Urinary bladder (tissue), 4 donors: ENCODE data around the gene MYDGF. TPM values are rescaled to one million over a fixed set of nuclear protein-coding genes. Genes with fewer than 3 reads are reported as not detected.

ENCODE experiments used
- DNase-seq: peaks from one replicate; pipeline ENCODE4 v3.0.0-alpha.2; 2015; ENCODE audit errors: extremely low spot score
- H3K27ac ChIP-seq: one replicate; pipeline ENCODE4 v1.5.1; 2013; ENCODE audit warnings: low read depth, mild to moderate bottlenecking, moderate library complexity
- H3K36me3 ChIP-seq: one replicate; pipeline ENCODE4 v1.6.1; 2013; ENCODE audit warnings: mild to moderate bottlenecking, moderate library complexity; ENCODE audit not compliant: insufficient read depth
- H3K4me1 ChIP-seq: one replicate; pipeline ENCODE4 v1.6.1; 2013; ENCODE audit warnings: mild to moderate bottlenecking, moderate library complexity; ENCODE audit not compliant: insufficient read depth
- H3K4me3 ChIP-seq: one replicate; pipeline ENCODE4 v1.5.1; 2013; ENCODE audit warnings: low read depth, low read length
- WGBS: extraction: QIAGEN DNeasy Blood & Tissue Kit; methylation state at CpG from one replicate; pipeline ENCODE4 v1.1.7; 2013; 5-methylcytosine and 5-hydroxymethylcytosine counted together
- polyA plus RNA-seq: library from polyadenylated mRNA; stranded (reverse); fragments of 200-250 nt; gene quantifications from one replicate; pipeline ENCODE4 v1.2.3, GENCODE V29; 2013
- total RNA-seq: library from RNA; depleted of rRNA; stranded (reverse); fragments of >200 nt; gene quantifications from one replicate; pipeline ENCODE4 v1.2.3, GENCODE V29; 2014
- donor health status: healthy with polysubstance abuse.
- donor health status: healthy.

The MYDGF gene
- total and polyA plus RNA-seq, 2 donors: 49.3 to 104 TPM

GRCh38 chr19:4707956-4708650 lies 38.0 kb upstream of the MYDGF start:
- peaks cover 4% of the 10 kb centered on the region for H3K36me3 ChIP-seq
- no peak overlapping the region for H3K27ac ChIP-seq
- no peak overlapping the region for H3K4me3 ChIP-seq
- WGBS: 64% methylated on average over 10 of the region's 10 CpGs
- DNase-seq: no peak
- no peaks in the 10 kb centered on the region for H3K4me1 ChIP-seq

- no peak overlapping the region for H3K4me3 ChIP-seq
- H3K36me3 ChIP-seq: peaks cover 4% of the 10 kb centered on the region
- H3K4me1 ChIP-seq: no peaks in the 10 kb centered on the region
- no peak for DNase-seq
- H3K27ac ChIP-seq: no peak overlapping the region
- 81% methylated on average over 12 of the region's 12 CpGs for WGBS
These were observed 37.2 kb upstream of the MYDGF start for GRCh38 chr19:4707322-4707721.

DNA sequence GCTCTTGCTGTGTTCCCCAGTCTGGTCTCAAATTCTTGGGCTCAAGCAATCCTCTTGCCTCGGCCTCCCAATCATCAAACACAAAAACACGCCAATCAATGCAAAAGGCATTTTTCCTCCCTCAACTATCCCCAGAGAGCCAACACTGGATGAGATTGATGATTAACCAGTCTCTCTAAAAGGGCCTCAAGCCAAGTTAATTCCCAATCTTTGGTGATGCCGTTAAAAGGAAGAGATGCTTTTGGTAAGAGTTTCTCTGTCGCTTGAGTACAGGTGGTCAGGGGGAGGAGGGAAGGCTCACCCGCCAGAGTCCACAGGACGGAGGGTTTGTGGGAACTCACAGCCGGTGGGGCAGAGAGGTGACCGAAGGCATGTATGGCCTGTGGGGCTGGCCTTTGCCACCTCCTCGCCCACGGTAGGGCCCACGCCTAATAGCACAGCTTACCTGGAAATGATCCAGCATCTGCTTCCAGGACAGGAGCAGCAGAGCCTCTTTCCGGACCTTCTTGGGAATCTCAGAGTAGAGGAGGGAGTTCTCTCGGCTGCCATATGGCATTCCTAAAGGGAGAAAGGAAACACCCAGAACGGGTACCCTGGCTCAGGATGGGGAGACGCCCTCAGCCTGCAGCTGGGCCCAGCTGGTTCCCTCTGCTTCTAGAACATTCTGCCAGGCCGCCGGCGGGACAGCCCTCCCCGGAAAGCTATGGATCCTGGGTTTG lies 35.4 kb upstream of the MYDGF start:
- peaks cover 8% of the 10 kb centered on the region for H3K36me3 ChIP-seq
- no peak for DNase-seq
- no peaks in the 10 kb centered on the region for H3K4me1 ChIP-seq
- no peak overlapping the region for H3K27ac ChIP-seq
- 61% methylated on average over 19 of the region's 19 CpGs for WGBS
- H3K4me3 ChIP-seq: no peak overlapping the region

GRCh38 chr19:4704317-4704673 lies 34.2 kb upstream of the MYDGF start:
- DNase-seq: no peak
- Histone ChIP-seq H3K27ac (no peak overlapping the region), H3K4me3 (no peak overlapping the region), H3K36me3 (peaks cover 12% of the 10 kb centered on the region), H3K4me1 (no peaks in the 10 kb centered on the region)
- 91% methylated on average over 9 of the region's 9 CpGs for WGBS

- no peak for DNase-seq
- no peak overlapping the region for H3K27ac ChIP-seq
- no peaks in the 10 kb centered on the region for H3K4me1 ChIP-seq
- H3K4me3 ChIP-seq: no peak overlapping the region
- WGBS: 94% methylated on average over 28 of the region's 28 CpGs
- H3K36me3 ChIP-seq: peaks cover 12% of the 10 kb centered on the region
These were observed 33.7 kb upstream of the MYDGF start for GRCh38 chr19:4703671-4704316.

GRCh38 chr19:4702764-4703163 lies 32.6 kb upstream of the MYDGF start:
- no peak for DNase-seq
- no peak overlapping the region for H3K4me3 ChIP-seq
- no peak overlapping the region for H3K27ac ChIP-seq
- peaks cover 15% of the 10 kb centered on the region for H3K36me3 ChIP-seq
- WGBS: 86% methylated on average over 11 of the region's 11 CpGs
- H3K4me1 ChIP-seq: no peaks in the 10 kb centered on the region

DNA sequence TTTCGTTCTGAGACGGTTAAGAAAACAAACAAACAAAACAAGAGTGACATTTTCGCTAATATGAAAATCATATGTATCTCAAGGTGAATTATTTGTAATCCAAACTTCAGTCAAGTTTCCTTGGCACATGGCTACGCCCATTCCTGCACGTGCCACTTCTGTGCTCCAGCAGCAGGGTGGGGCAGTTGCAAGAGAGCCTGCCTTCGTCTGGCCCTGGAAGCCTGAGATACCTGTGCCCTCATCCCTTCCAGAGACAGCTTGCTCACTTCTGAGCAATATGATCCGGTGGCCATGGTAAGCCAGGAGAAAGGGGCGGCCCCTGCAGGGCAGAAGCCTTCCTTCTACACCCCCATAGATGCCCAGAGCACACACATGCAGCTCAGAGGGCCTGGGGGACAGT lies 31.4 kb upstream of the MYDGF start:
- no peaks in the 10 kb centered on the region for H3K4me1 ChIP-seq
- peaks cover 17% of the 10 kb centered on the region for H3K36me3 ChIP-seq
- H3K27ac ChIP-seq: no peak overlapping the region
- H3K4me3 ChIP-seq: no peak overlapping the region
- DNase-seq: no peak
- WGBS: 92% methylated on average over 8 of the region's 8 CpGs

- no peak overlapping the region for H3K4me3 ChIP-seq
- WGBS: 91% methylated on average over 11 of the region's 11 CpGs
- no peaks in the 10 kb centered on the region for H3K4me1 ChIP-seq
- peaks cover 17% of the 10 kb centered on the region for H3K36me3 ChIP-seq
- no peak overlapping the region for H3K27ac ChIP-seq
- no peak for DNase-seq
These were observed 30.5 kb upstream of the MYDGF start for GRCh38 chr19:4700693-4700970.

DNA sequence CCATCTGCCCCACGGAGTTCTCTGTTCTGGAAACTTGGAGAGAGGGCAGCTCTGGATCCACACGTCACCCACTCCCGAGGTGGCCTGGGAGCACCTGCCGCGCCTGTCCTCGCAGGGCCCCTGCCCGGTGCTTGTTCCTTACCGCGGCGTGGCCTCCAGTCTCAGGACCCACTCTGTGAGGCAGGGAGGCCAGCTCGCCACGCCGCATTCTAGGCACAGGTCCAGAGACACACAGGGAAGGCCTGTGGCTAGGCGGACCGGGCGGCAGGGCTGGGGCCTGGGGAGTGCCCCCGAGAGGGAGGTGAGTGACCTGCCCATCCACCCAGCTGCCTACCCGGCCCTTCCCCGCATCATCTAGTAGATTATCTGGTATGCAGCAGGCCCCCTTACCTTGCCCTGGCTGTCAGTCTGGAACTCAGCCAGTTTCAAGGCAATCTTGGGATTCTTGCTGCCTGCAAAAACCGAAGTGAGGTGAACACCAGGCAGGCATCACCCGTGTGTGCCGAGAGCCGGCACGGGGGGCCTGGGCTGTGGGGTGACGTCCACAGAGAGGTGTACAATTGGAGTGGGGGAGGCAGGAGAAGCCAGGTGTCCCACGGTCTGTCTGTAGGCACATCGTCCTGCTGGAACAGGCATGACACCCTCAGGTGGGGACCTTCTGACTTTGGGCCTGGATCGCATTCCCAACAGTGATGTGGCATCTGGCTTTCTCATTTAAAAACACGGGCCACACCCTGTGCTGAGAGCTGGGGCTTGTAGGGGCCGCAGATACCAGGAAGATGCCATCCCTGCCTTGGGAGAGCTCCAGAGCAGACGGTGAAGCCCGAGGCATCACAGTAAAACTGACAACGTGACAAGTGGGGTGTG lies 29.9 kb upstream of the MYDGF start:
- Histone ChIP-seq H3K36me3 (peaks cover 19% of the 10 kb centered on the region), H3K4me3 (no peak overlapping the region), H3K27ac (no peak overlapping the region), H3K4me1 (no peaks in the 10 kb centered on the region)
- DNase-seq: no peak
- 90% methylated on average over 33 of the region's 33 CpGs for WGBS

GRCh38 chr19:4697304-4697703 lies 27.2 kb upstream of the MYDGF start:
- WGBS: 95% methylated on average over 14 of the region's 14 CpGs
- Histone ChIP-seq H3K4me3 (no peak overlapping the region), H3K36me3 (peaks cover 15% of the 10 kb centered on the region), H3K27ac (no peak overlapping the region), H3K4me1 (no peaks in the 10 kb centered on the region)
- no peak for DNase-seq

- no peak for DNase-seq
- no peaks in the 10 kb centered on the region for H3K4me1 ChIP-seq
- H3K36me3 ChIP-seq: peaks cover 11% of the 10 kb centered on the region
- no peak overlapping the region for H3K27ac ChIP-seq
- no peak overlapping the region for H3K4me3 ChIP-seq
- 79% methylated on average over 19 of the region's 19 CpGs for WGBS
These were observed 25.1 kb upstream of the MYDGF start for GRCh38 chr19:4695224-4695731.

- no peak for DNase-seq
- no peaks in the 10 kb centered on the region for H3K4me1 ChIP-seq
- peaks cover 7% of the 10 kb centered on the region for H3K36me3 ChIP-seq
- no peak overlapping the region for H3K27ac ChIP-seq
- 93% methylated on average over 22 of the region's 22 CpGs for WGBS
- H3K4me3 ChIP-seq: no peak overlapping the region
These were observed 24.3 kb upstream of the MYDGF start for GRCh38 chr19:4694211-4694987.
